Activated CD8-positive, alpha-beta memory T cell treated with anti-CD3 and anti-CD28 coated beads for 48 hours (primary cell): ENCODE data around the gene KLHL30.

Source experiments
- DNase-seq, 3 experiments: peaks; one replicate each; pipeline ENCODE4 v3.0.0-alpha.2; 2020; ENCODE audit warnings: low read depth in 2 of 3, low spot score in 2 of 3

The KLHL30 gene

GRCh38 chr2:238117199-238118154 lies 21.0 kb upstream of the KLHL30 start:
- no peak for DNase-seq

- no peak for DNase-seq
Observed at GRCh38 chr2:238119756-238120462, 18.6 kb upstream of the KLHL30 start.

GRCh38 chr2:238120463-238121298 lies 17.8 kb upstream of the KLHL30 start:
- DNase-seq = no peak

- no peak for DNase-seq
Observed at GRCh38 chr2:238121511-238122286, 16.8 kb upstream of the KLHL30 start.

- DNase-seq = no peak
Observed at GRCh38 chr2:238122287-238123217, 15.9 kb upstream of the KLHL30 start.

GRCh38 chr2:238123218-238123971 lies 15.1 kb upstream of the KLHL30 start:
- no peak for DNase-seq

- no peak for DNase-seq
Observed at GRCh38 chr2:238123991-238124470, 14.4 kb upstream of the KLHL30 start.

GRCh38 chr2:238124488-238125126 lies 13.9 kb upstream of the KLHL30 start:
- no peak for DNase-seq

- DNase-seq = no peak
Observed at GRCh38 chr2:238125127-238125885, 13.2 kb upstream of the KLHL30 start.

GRCh38 chr2:238126338-238126737 lies 12.1 kb upstream of the KLHL30 start:
- no peak for DNase-seq

- no peak for DNase-seq
Observed at GRCh38 chr2:238126775-238127164, 11.7 kb upstream of the KLHL30 start.

GRCh38 chr2:238127165-238128060 lies 11.1 kb upstream of the KLHL30 start:
- DNase-seq = no peak

- no peak for DNase-seq
Observed at GRCh38 chr2:238128061-238128440, 10.4 kb upstream of the KLHL30 start.

GRCh38 chr2:238128534-238129001 lies 9.9 kb upstream of the KLHL30 start:
- no peak for DNase-seq

- DNase-seq = no peak
Observed at GRCh38 chr2:238129166-238130010, 9.1 kb upstream of the KLHL30 start.
